Measurements from ENCODE around the gene HBD. TPM values are rescaled to one million over a fixed set of nuclear protein-coding genes. Genes with fewer than 3 reads are reported as not detected.

The HBD gene
- total RNA-seq, 2 donors from 2014 or later, result not detected

DNA sequence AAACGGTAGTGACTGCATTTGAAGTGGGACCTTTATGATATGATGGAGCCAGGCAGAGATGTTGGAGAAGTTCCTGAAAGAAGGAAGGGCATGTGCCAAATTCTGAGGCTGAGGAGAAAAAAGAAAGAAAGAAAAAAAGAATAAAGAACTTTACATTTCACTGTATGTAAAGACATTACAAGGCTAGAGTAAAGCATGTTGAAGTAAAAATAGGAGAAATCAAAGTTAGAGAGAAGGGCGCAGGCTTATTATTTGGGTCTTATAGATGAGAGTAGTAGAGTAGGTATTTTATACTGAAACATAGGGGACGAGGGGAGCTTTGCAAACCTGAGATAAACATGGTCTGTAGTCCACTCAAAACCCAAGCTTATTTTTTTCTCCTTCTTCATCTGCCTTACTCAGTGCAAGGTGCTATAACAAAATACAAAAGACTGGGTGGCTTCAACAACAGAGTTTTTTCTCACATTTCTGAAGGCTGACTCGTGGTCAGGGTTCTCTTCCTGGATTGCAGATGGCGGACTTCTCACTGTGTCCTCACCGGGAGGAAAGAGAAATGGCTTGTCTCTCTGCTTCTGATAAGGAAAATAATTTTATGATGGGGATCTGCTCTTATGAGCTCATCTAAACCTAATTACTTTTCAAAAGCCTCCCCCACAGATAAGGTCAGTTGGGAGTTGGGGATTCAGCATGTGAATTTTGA, 12.6 kb upstream of the HBD start:
- Mint-ChIP-seq H3K4me3 (no peak overlapping the region), H3K9me3 (no peaks in the 10 kb centered on the region), H3K36me3 (ENCODE audit: low read depth) (no peaks in the 10 kb centered on the region), H3K27ac (no peak overlapping the region), H3K27me3 (ENCODE audit: insufficient read depth) (no peaks in the 10 kb centered on the region), H3K4me1 (no peaks in the 10 kb centered on the region)
- no peak for DNase-seq
- Histone ChIP-seq H3K9ac (ENCODE audit: extremely low read depth, low read length, poor library complexity, severe bottlenecking) (no peak overlapping the region), H3K9me3 (ENCODE audit: control insufficient read depth, low read length) (no peaks in the 10 kb centered on the region), H3K27me3 (ENCODE audit: control insufficient read depth, insufficient read depth, low read length, poor library complexity, severe bottlenecking) (no peaks in the 10 kb centered on the region), H3K36me3 (ENCODE audit: control insufficient read depth, insufficient read depth, low read length) (no peaks in the 10 kb centered on the region), H3K4me1 (ENCODE audit: control insufficient read depth, insufficient read depth, low read length) (no peaks in the 10 kb centered on the region), H3K27ac (ENCODE audit: low read depth, low read length) (no peak overlapping the region), H3K4me3 (ENCODE audit: low read length) (no peak overlapping the region)
- TF ChIP-seq, protein P1, sequence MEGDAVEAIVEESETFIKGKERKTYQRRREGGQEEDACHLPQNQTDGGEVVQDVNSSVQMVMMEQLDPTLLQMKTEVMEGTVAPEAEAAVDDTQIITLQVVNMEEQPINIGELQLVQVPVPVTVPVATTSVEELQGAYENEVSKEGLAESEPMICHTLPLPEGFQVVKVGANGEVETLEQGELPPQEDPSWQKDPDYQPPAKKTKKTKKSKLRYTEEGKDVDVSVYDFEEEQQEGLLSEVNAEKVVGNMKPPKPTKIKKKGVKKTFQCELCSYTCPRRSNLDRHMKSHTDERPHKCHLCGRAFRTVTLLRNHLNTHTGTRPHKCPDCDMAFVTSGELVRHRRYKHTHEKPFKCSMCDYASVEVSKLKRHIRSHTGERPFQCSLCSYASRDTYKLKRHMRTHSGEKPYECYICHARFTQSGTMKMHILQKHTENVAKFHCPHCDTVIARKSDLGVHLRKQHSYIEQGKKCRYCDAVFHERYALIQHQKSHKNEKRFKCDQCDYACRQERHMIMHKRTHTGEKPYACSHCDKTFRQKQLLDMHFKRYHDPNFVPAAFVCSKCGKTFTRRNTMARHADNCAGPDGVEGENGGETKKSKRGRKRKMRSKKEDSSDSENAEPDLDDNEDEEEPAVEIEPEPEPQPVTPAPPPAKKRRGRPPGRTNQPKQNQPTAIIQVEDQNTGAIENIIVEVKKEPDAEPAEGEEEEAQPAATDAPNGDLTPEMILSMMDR (conservative IDR thresholded peaks at IDR 0.05), result no peak
- 90 to 100% methylated on average over 4 to 6 of the region's 6 CpGs for WGBS, 2 experiments (ENCODE audit: insufficient coverage in 1 of 2, insufficient read length in 1 of 2)

DNA sequence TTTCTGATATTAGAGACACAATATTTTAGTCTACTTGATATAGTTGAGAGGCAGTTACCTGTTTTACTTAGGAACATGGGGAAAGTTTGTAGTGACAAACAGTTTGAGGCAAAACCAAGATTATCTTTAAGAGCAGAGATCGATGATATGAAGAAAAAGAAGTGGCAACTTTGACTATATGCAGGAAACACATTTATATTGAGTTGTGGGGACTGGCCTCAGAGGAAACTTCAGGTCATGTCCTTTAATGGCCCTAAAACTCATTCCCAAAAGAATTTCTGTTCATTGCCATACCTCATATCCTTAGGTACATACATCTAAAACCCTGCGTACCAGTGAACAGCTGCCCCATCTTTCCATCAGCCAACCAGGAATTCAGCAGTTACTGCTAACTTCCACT, 10.9 kb upstream of the HBD start:
- TF ChIP-seq, protein P1 (conservative IDR thresholded peaks at IDR 0.05), result no peak
- DNase-seq, result no peak
- H3K4me3 ChIP-seq (ENCODE audit: low read length), result no peak overlapping the region
- no peak overlapping the region for H3K27ac ChIP-seq (ENCODE audit: low read depth, low read length)
- H3K36me3 ChIP-seq (ENCODE audit: control insufficient read depth, insufficient read depth, low read length), result no peaks in the 10 kb centered on the region
- WGBS, 2 experiments (ENCODE audit: insufficient coverage in 1 of 2, insufficient read length in 1 of 2), result 98 to 100% methylated on average over 2 of the region's 2 CpGs
- no peaks in the 10 kb centered on the region for H3K27me3 ChIP-seq (ENCODE audit: control insufficient read depth, insufficient read depth, low read length, poor library complexity, severe bottlenecking)
- Mint-ChIP-seq H3K36me3 (ENCODE audit: low read depth) (no peaks in the 10 kb centered on the region), H3K4me3 (no peak overlapping the region), H3K4me1 (no peaks in the 10 kb centered on the region), H3K9me3 (no peaks in the 10 kb centered on the region), H3K27ac (no peak overlapping the region), H3K27me3 (ENCODE audit: insufficient read depth) (peaks cover 2% of the 10 kb centered on the region)
- no peaks in the 10 kb centered on the region for H3K4me1 ChIP-seq (ENCODE audit: control insufficient read depth, insufficient read depth, low read length)
- H3K9ac ChIP-seq (ENCODE audit: extremely low read depth, low read length, poor library complexity, severe bottlenecking), result no peak overlapping the region
- H3K9me3 ChIP-seq (ENCODE audit: control insufficient read depth, low read length), result no peaks in the 10 kb centered on the region

GRCh38 chr11:5243816-5244180, 9.5 kb upstream of the HBD start:
- DNase-seq, result no peak
- no peaks in the 10 kb centered on the region for H3K36me3 Mint-ChIP-seq (ENCODE audit: low read depth)
- no peaks in the 10 kb centered on the region for H3K9me3 Mint-ChIP-seq
- H3K4me3 ChIP-seq (ENCODE audit: low read length), result no peak overlapping the region
- no peaks in the 10 kb centered on the region for H3K27me3 ChIP-seq (ENCODE audit: control insufficient read depth, insufficient read depth, low read length, poor library complexity, severe bottlenecking)
- no peaks in the 10 kb centered on the region for H3K36me3 ChIP-seq (ENCODE audit: control insufficient read depth, insufficient read depth, low read length)
- TF ChIP-seq, protein P1 (conservative IDR thresholded peaks at IDR 0.05), result no peak
- H3K4me3 Mint-ChIP-seq, result no peak overlapping the region
- peaks cover 4% of the 10 kb centered on the region for H3K27me3 Mint-ChIP-seq (ENCODE audit: insufficient read depth)
- H3K27ac Mint-ChIP-seq, result no peak overlapping the region
- H3K4me1 ChIP-seq (ENCODE audit: control insufficient read depth, insufficient read depth, low read length), result no peaks in the 10 kb centered on the region
- H3K9me3 ChIP-seq (ENCODE audit: control insufficient read depth, low read length), result no peaks in the 10 kb centered on the region
- WGBS, 2 experiments (ENCODE audit: insufficient coverage in 1 of 2, insufficient read length in 1 of 2), result 93 to 98% methylated on average over 4 of the region's 4 CpGs
- no peak overlapping the region for H3K27ac ChIP-seq (ENCODE audit: low read depth, low read length)
- H3K9ac ChIP-seq (ENCODE audit: extremely low read depth, low read length, poor library complexity, severe bottlenecking), result no peak overlapping the region
- H3K4me1 Mint-ChIP-seq, result no peaks in the 10 kb centered on the region
